Central memory CD8-positive, alpha-beta T cell (primary cell): ENCODE measurements around the gene KIF25.

Source experiments
- ATAC-seq: fragments of 150-1000 bp; cut with Tn5 transposase; replicated peaks from 2 replicates; pipeline ENCODE4 v1.10.0; 2022; ENCODE audit warnings: mild to moderate bottlenecking, moderate FRiP score, moderate number of reproducible peaks; ENCODE audit not compliant: poor library complexity, severe bottlenecking; ENCODE audit errors: extremely low read depth
- DNase-seq, 2 donors: peaks; one replicate each; pipeline ENCODE4 v3.0.0; 2021; ENCODE audit warnings: low spot score in 2 of 2
- H3K27ac Mint-ChIP-seq: one replicate; pipeline ENCODE4 v1.8.0; 2022; ENCODE audit warnings: low read depth, mild to moderate bottlenecking, moderate library complexity, mixed read lengths
- H3K27me3 Mint-ChIP-seq: one replicate; pipeline ENCODE4 v1.8.0; 2022; ENCODE audit warnings: mixed read lengths
- H3K36me3 Mint-ChIP-seq: one replicate; pipeline ENCODE4 v1.8.0; 2022; ENCODE audit warnings: mild to moderate bottlenecking, moderate library complexity, mixed read lengths; ENCODE audit not compliant: insufficient read depth
- H3K4me1 Mint-ChIP-seq: one replicate; pipeline ENCODE4 v1.8.0; 2022; ENCODE audit warnings: mixed read lengths
- H3K4me3 Mint-ChIP-seq: one replicate; pipeline ENCODE4 v1.8.0; 2022; ENCODE audit warnings: mild to moderate bottlenecking, moderate library complexity, mixed read lengths
- H3K9me3 Mint-ChIP-seq: one replicate; pipeline ENCODE4 v1.8.0; 2022; ENCODE audit warnings: mixed read lengths

The KIF25 gene

DNA sequence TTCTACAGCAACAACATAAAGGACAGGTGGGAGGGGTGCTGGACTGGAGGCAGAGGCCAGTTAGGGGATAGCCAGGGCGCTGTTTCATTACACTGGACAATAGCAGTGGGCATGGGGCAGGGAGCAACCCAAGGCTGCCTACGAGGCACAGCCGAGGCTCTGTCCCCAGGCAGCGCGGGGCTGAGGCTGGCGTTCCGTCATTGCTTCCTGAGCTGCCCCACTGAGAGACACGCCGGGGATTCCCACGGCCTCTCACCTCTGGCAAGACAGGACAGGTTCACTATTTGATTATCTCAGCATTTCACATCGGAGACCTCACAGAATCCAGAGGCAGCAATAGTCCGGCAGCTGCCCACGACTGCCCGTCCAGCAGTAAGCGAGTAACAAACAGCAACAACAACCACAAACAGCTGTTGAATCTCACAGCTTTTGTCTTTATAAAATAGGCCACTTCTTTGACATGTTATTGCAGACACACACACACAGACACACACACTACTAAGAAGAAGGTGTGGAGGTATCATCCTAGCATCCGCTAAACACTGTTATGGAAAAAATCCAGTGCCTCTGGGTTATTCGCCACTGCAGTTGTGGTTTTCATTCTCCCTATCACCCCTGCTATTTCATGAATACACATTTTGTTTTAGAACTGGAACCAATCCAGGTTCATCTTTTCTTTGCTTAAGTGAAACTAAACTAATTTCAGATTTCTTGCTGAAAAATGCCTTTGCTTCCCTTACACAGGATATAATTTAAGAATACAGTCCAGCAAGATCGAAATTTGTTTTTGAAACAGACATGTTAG, 19.5 kb downstream of the KIF25 start:
- no peak overlapping the region for H3K27ac Mint-ChIP-seq
- H3K27me3 Mint-ChIP-seq = peaks cover 56% of the 10 kb centered on the region
- H3K4me3 Mint-ChIP-seq = no peak overlapping the region
- no peaks in the 10 kb centered on the region for H3K36me3 Mint-ChIP-seq
- no peaks in the 10 kb centered on the region for H3K4me1 Mint-ChIP-seq
- H3K9me3 Mint-ChIP-seq = peaks cover 15% of the 10 kb centered on the region
- DNase-seq (no peak), ATAC-seq (no peak)

DNA sequence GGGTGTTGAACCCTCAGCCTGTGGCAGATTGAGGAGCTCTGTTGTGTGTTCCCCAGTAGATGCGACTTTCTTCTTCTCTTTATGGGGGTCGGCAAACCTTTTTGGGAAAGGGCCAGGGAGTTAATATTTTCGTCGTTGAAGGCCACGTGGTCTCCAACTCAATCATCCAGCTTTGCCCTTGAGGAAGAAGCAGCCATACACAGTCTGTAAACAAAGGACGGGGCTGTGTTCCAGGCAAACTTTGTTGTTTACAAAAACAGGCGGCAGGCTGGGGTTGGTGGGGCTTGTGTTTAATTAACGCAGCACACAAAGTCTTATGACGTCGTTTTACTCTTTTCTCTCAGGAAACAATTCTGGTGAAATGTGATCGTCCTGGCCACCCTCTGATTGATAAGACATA, 20.2 kb downstream of the KIF25 start:
- Mint-ChIP-seq H3K27ac (no peak overlapping the region), H3K4me1 (no peaks in the 10 kb centered on the region), H3K27me3 (peaks cover 56% of the 10 kb centered on the region), H3K9me3 (peaks cover 12% of the 10 kb centered on the region), H3K36me3 (no peaks in the 10 kb centered on the region), H3K4me3 (no peak overlapping the region)
- ATAC-seq (no peak), DNase-seq (no peak)

DNA sequence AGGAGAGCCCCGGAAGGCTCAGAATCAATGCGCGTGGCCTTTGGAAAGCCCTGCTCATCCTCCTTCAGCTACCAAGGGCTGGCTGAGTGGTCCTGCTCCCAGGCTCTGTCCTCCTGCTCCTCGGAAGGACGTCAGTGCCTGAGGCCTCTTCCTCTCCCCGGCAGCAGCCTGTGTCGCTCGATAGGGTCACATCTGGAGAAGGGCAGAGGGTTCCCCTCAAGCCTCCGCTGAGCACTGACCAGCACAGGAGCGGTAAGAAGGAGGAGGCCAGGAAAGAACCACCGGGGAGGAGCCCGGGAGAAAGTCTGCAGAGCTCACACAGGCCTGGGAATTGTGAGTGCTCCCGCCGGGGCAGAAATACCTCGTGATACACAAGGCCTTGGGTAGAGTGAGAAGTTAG, 21.2 kb downstream of the KIF25 start:
- Mint-ChIP-seq H3K36me3 (no peaks in the 10 kb centered on the region), H3K9me3 (peaks cover 11% of the 10 kb centered on the region), H3K4me1 (no peaks in the 10 kb centered on the region), H3K27ac (no peak overlapping the region), H3K4me3 (no peak overlapping the region), H3K27me3 (peaks cover 56% of the 10 kb centered on the region)
- no peak for ATAC-seq
- DNase-seq = no peak

DNA sequence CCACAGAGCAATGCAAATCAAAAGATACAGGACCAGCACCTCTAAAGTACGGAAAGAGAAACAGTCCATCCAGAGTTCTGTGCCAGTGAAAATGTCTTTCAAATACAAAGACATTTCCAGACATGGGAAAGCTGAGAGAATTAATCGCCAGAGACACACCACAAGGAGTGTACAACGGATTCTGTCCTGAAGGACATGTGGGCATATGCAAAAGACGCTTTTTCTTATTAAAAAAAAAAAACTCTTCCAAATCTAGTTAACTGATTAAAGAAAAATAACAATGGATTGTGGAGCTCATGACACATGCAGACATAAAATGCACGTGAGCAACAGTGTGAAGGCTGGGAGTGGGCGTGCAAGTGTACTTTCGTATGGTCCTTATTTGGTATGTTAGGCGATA, 22.8 kb downstream of the KIF25 start:
- H3K4me1 Mint-ChIP-seq = no peaks in the 10 kb centered on the region
- H3K36me3 Mint-ChIP-seq = no peaks in the 10 kb centered on the region
- no peak overlapping the region for H3K4me3 Mint-ChIP-seq
- peaks cover 53% of the 10 kb centered on the region for H3K27me3 Mint-ChIP-seq
- no peak for ATAC-seq
- no peak overlapping the region for H3K27ac Mint-ChIP-seq
- no peak for DNase-seq
- H3K9me3 Mint-ChIP-seq = peaks cover 7% of the 10 kb centered on the region

GRCh38 chr6:168021581-168021980, 24.1 kb downstream of the KIF25 start:
- Mint-ChIP-seq H3K9me3 (peaks cover 7% of the 10 kb centered on the region), H3K27ac (no peak overlapping the region), H3K36me3 (no peaks in the 10 kb centered on the region), H3K4me1 (no peaks in the 10 kb centered on the region), H3K4me3 (no peak overlapping the region), H3K27me3 (peaks cover 52% of the 10 kb centered on the region)
- ATAC-seq = no peak
- no peak for DNase-seq

DNA sequence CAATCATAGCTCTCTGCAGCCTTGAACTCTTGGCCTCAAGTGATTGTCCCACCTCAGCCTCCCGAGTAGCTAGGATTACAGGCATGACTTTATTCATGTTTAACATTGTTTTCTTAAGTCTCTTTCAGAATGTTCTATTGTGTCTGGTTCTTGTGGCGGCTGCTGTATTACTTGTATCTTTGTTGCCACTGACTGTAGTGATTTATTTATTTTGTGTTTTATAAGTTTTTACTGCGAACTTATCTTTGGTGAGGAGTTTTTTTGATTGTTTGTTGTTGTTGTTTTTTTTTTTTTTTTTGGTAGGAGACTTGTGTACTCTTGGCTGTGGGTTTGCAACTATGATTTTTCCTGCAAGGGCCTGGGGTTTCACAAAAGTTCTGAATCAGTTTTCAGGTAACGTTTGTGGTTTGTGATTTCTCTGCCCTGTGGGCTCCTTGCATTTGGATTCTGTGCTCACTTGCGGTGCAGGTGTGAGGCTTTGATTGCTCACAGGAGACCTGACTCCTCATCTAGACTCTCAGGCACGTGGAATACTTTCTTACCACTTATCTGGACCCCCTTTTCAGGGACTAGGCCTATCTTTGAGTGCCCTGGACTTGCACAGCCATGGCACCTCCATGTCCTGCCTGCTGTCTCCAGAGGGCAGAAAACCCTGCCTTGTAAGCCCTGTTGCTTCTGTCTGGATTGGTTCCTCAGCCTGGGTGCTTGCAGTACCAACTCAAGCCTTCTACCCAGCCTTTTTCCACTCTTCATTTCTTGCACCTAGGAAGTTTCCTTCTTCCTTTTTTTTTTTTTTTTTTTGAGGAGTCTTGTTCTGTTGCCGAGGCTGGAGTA, 25.2 kb downstream of the KIF25 start:
- peaks cover 52% of the 10 kb centered on the region for H3K27me3 Mint-ChIP-seq
- no peaks in the 10 kb centered on the region for H3K36me3 Mint-ChIP-seq
- H3K27ac Mint-ChIP-seq = no peak overlapping the region
- peaks cover 7% of the 10 kb centered on the region for H3K9me3 Mint-ChIP-seq
- ATAC-seq = no peak
- DNase-seq = no peak
- H3K4me1 Mint-ChIP-seq = no peaks in the 10 kb centered on the region
- no peak overlapping the region for H3K4me3 Mint-ChIP-seq

GRCh38 chr6:168024951-168025510, 27.6 kb downstream of the KIF25 start:
- H3K4me3 Mint-ChIP-seq = no peak overlapping the region
- H3K36me3 Mint-ChIP-seq = no peaks in the 10 kb centered on the region
- no peak overlapping the region for H3K27ac Mint-ChIP-seq
- ATAC-seq = no peak
- H3K4me1 Mint-ChIP-seq = no peaks in the 10 kb centered on the region
- DNase-seq = no peak
- no peaks in the 10 kb centered on the region for H3K9me3 Mint-ChIP-seq
- peaks cover 50% of the 10 kb centered on the region for H3K27me3 Mint-ChIP-seq

DNA sequence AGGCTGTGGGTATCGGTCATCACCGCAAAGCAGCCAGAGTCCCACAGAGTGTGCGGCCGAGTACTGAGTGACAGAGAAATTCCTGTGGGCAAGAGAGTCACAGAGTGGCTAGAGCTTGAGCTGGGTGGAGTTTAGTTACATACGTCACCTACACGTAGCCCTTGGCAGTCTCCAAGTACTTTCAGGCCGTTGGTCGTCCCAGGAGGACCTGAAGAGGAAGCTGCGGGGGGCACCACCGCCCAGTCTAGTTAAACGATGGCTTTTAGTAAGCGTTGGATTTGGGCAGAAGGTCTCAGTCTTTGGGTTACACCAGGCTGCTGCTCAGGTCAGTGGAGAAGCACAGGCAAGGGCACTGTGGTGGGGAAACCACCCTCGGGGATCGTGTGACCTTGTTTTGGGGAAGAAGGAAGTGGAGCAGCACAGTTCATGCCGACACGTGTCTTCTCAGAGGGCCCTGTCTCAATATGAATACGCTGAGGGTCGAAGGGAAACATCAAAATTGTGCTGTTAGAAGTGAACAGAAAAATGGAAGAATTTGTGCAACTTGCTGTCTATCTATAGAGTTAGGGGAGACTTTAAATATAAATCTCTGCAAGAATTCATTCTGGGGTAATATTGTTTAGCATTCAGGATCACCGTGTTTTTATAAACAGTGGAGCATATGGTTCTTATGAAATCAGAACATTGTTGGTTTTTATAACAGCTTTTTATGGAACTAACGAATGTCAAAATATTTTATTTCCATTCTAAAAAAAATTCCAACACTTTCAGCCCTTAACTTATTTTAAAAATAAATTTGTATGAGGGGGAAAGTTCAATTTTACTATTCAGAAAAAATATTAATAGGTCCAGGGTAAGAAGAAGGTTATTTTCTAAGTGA, 28.6 kb downstream of the KIF25 start:
- Mint-ChIP-seq H3K27ac (no peak overlapping the region), H3K4me3 (no peak overlapping the region), H3K27me3 (peaks cover 45% of the 10 kb centered on the region), H3K4me1 (no peaks in the 10 kb centered on the region), H3K36me3 (no peaks in the 10 kb centered on the region), H3K9me3 (no peaks in the 10 kb centered on the region)
- no peak for ATAC-seq
- no peak for DNase-seq

DNA sequence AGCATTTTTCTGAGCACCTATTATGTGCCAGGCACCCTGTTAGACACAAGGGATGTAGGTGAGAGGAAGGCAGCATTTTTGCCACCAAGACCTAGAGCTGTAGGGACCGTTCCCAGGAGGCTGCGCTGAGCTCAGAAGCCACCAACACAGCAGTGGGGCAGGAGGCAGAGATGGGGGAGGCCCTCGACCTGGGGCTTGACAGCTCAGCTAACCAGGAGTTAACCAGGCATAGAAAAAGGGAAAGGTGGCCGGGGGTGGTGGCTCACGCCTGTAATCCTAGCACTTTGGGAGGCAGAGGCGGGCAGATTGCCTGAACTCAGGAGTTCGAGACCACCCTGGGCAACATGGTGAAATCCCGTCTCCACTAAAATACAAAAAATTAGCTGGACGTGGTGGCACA, 29.5 kb downstream of the KIF25 start:
- no peak for DNase-seq
- no peaks in the 10 kb centered on the region for H3K9me3 Mint-ChIP-seq
- H3K4me1 Mint-ChIP-seq = no peaks in the 10 kb centered on the region
- H3K27ac Mint-ChIP-seq = no peak overlapping the region
- H3K27me3 Mint-ChIP-seq = peaks cover 45% of the 10 kb centered on the region
- ATAC-seq = no peak
- no peak overlapping the region for H3K4me3 Mint-ChIP-seq
- H3K36me3 Mint-ChIP-seq = no peaks in the 10 kb centered on the region

DNA sequence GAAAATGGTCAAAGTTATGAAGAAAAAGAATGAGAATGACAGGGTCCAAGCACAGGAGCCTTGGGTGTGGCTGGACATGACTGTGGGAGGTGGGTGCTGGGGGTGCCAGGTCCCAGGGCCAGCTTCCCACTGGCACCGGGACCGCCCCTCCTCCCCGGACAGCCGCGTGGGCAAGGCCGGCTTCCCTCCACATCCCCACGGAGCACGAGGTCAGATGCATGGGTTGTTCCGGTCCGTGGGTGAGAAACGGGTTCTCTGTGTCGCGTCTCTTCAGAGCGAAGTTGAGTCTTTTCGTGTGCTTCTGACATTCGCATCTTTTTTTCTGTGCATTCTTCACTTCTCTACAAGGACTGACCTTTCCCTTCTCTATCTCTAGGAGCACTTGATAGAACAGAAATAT, 30.1 kb downstream of the KIF25 start:
- DNase-seq (no peak), ATAC-seq (no peak)
- Mint-ChIP-seq H3K4me3 (no peak overlapping the region), H3K27ac (no peak overlapping the region), H3K36me3 (no peaks in the 10 kb centered on the region), H3K9me3 (no peaks in the 10 kb centered on the region), H3K27me3 (peaks cover 45% of the 10 kb centered on the region), H3K4me1 (no peaks in the 10 kb centered on the region)

GRCh38 chr6:168028181-168028580, 30.7 kb downstream of the KIF25 start:
- Mint-ChIP-seq H3K4me1 (no peaks in the 10 kb centered on the region), H3K27me3 (peaks cover 45% of the 10 kb centered on the region), H3K4me3 (no peak overlapping the region), H3K27ac (no peak overlapping the region), H3K36me3 (no peaks in the 10 kb centered on the region), H3K9me3 (no peaks in the 10 kb centered on the region)
- no peak for ATAC-seq
- no peak for DNase-seq

- DNase-seq (no peak), ATAC-seq (no peak)
- H3K4me3 Mint-ChIP-seq = no peak overlapping the region
- H3K27ac Mint-ChIP-seq = no peak overlapping the region
- H3K36me3 Mint-ChIP-seq = no peaks in the 10 kb centered on the region
- no peaks in the 10 kb centered on the region for H3K9me3 Mint-ChIP-seq
- H3K27me3 Mint-ChIP-seq = peaks cover 56% of the 10 kb centered on the region
- H3K4me1 Mint-ChIP-seq = no peaks in the 10 kb centered on the region
Measured at GRCh38 chr6:168029459-168030217, 32.2 kb downstream of the KIF25 start.
